HG02852 (cell line): ENCODE data around the gene TLCD2.
"Not testable (repeated sequence)": the region's sequence is repeated elsewhere in the genome, so short reads cannot be mapped to it uniquely, and the experiment has no call there.

Experiments used
- ATAC-seq: cut with Tn5 transposase; IDR thresholded peaks from one replicate; pipeline ENCODE4 v1.9.1; 2021; ENCODE audit warnings: mild to moderate bottlenecking, moderate library complexity; ENCODE audit not compliant: unreplicated experiment

TLCD2 gene

GRCh38 chr17:1695365-1695764 lies 14.8 kb downstream of the TLCD2 start:
- no peak for ATAC-seq

GRCh38 chr17:1693339-1693738 lies 16.8 kb downstream of the TLCD2 start:
- ATAC-seq: no peak

- ATAC-seq: no peak
Measured at GRCh38 chr17:1690544-1691221, 19.5 kb downstream of the TLCD2 start.

- ATAC-seq: not testable (repeated sequence)
Measured at GRCh38 chr17:1688405-1688804, 21.8 kb downstream of the TLCD2 start.

GRCh38 chr17:1686086-1686485 lies 24.1 kb downstream of the TLCD2 start:
- ATAC-seq: no peak

- ATAC-seq: peak; percentile 96
Measured at GRCh38 chr17:1684378-1685189, 25.6 kb downstream of the TLCD2 start, which contains the start of gene PRPF8. TSS of gene PRPF8 (minus strand) at chr17:1684867. CDS start at chr17:1684571, 296 bp downstream.

- ATAC-seq: no peak
Measured at GRCh38 chr17:1683459-1683858, 26.7 kb downstream of the TLCD2 start.

GRCh38 chr17:1676401-1676800 lies 33.8 kb downstream of the TLCD2 start:
- ATAC-seq: no peak

GRCh38 chr17:1673041-1673785 lies 37.0 kb downstream of the TLCD2 start:
- ATAC-seq: no peak

GRCh38 chr17:1663934-1664333 lies 46.2 kb downstream of the TLCD2 start:
- ATAC-seq: not testable (repeated sequence)

GRCh38 chr17:1661045-1661444 lies 49.1 kb downstream of the TLCD2 start:
- ATAC-seq: no peak

- ATAC-seq: no peak
Measured at GRCh38 chr17:1658100-1658499, 52.1 kb downstream of the TLCD2 start.

- ATAC-seq: no peak
Measured at GRCh38 chr17:1653735-1654134, 56.4 kb downstream of the TLCD2 start.

- not testable (repeated sequence) for ATAC-seq
Measured at GRCh38 chr17:1652794-1653193, 57.4 kb downstream of the TLCD2 start.
